ENCODE measurements around the gene TMEM175.
"Not testable (repeated sequence)": the region's sequence is repeated elsewhere in the genome, so short reads cannot be mapped to it uniquely, and the experiment has no call there.

GRCh38 chr4:939508-939907 lies 7.2 kb downstream of the TMEM175 start:
- not testable (repeated sequence) for TF ChIP-seq CSRNP3 (CRISPR knock-in tag; IDR thresholded peaks at IDR 0.05); ZNF8 (CRISPR knock-in tag; IDR thresholded peaks at IDR 0.05); TCF4 (CRISPR knock-in tag; IDR thresholded peaks at IDR 0.05; ENCODE audit: borderline replicate concordance); TOX (CRISPR knock-in tag; IDR thresholded peaks at IDR 0.05; ENCODE audit: borderline replicate concordance); PATZ1 (CRISPR knock-in tag; IDR thresholded peaks at IDR 0.05; ENCODE audit: borderline replicate concordance); SNAI2 (CRISPR knock-in tag; IDR thresholded peaks at IDR 0.05); POU6F1 (CRISPR knock-in tag; IDR thresholded peaks at IDR 0.05; ENCODE audit: borderline replicate concordance, low read depth); RARB (CRISPR knock-in tag; IDR thresholded peaks at IDR 0.05); ESRRG (CRISPR knock-in tag; IDR thresholded peaks at IDR 0.05); ISL1 (CRISPR knock-in tag; IDR thresholded peaks at IDR 0.05); CREB5 (CRISPR knock-in tag; IDR thresholded peaks at IDR 0.05; ENCODE audit: low read depth); CSDC2 (CRISPR knock-in tag; IDR thresholded peaks at IDR 0.05)

Data from SK-N-SH treated with all-trans-retinoic acid at 6 μM for 48 hours (cell line).